Endodermal cell (in vitro differentiated cells): ENCODE data around the gene CNDP1. TPM values are rescaled to one million over a fixed set of nuclear protein-coding genes. Genes with fewer than 3 reads are reported as not detected.

Experiments
- DNase-seq: peaks from one replicate; pipeline ENCODE4 v3.0.0-alpha.2; 2017
- H3K27ac ChIP-seq: 2 replicates; pipeline ENCODE4 v1.5.1; 2013; ENCODE audit warnings: mild to moderate bottlenecking, low read depth, low read length, moderate library complexity
- H3K27me3 ChIP-seq: 2 replicates; pipeline ENCODE4 v1.6.1; 2013; ENCODE audit warnings: mild to moderate bottlenecking, low read length, moderate library complexity; ENCODE audit not compliant: insufficient read depth, control insufficient read depth, poor library complexity, severe bottlenecking
- H3K36me3 ChIP-seq: 2 replicates; pipeline ENCODE4 v1.7.0; 2013; ENCODE audit warnings: mild to moderate bottlenecking, low read length, moderate library complexity; ENCODE audit not compliant: control insufficient read depth, insufficient read depth
- H3K4me1 ChIP-seq: one replicate; pipeline ENCODE4 v1.7.0; 2013; ENCODE audit warnings: low read length; ENCODE audit not compliant: control insufficient read depth, insufficient read depth
- H3K4me3 ChIP-seq: 2 replicates; pipeline ENCODE4 v1.5.1; 2013; ENCODE audit warnings: mild to moderate bottlenecking, low read length, moderate library complexity
- H3K9ac ChIP-seq: 2 replicates; pipeline ENCODE4 v1.6.1; 2013; ENCODE audit warnings: mild to moderate bottlenecking, low read length, moderate library complexity; ENCODE audit not compliant: poor library complexity, severe bottlenecking; ENCODE audit errors: extremely low read depth
- H3K9me3 ChIP-seq: 2 replicates; pipeline ENCODE4 v1.6.1; 2013; ENCODE audit warnings: mild to moderate bottlenecking, low read length, moderate library complexity; ENCODE audit not compliant: control insufficient read depth
- H3K27ac Mint-ChIP-seq: 2 replicates; pipeline ENCODE4 v1.8.0; 2020; ENCODE audit warnings: mixed read lengths
- H3K27me3 Mint-ChIP-seq: 2 replicates; pipeline ENCODE4 v1.8.0; 2021; ENCODE audit warnings: mild to moderate bottlenecking, mixed read lengths; ENCODE audit not compliant: insufficient read depth
- H3K36me3 Mint-ChIP-seq: 2 replicates; pipeline ENCODE4 v1.8.0; 2020; ENCODE audit warnings: low read depth, mixed read lengths
- H3K4me1 Mint-ChIP-seq: 2 replicates; pipeline ENCODE4 v1.8.0; 2020; ENCODE audit warnings: mixed read lengths
- H3K4me3 Mint-ChIP-seq: 2 replicates; pipeline ENCODE4 v1.8.0; 2020; ENCODE audit warnings: mild to moderate bottlenecking, moderate library complexity, mixed read lengths
- H3K9me3 Mint-ChIP-seq: 2 replicates; pipeline ENCODE4 v1.8.0; 2020; ENCODE audit warnings: mild to moderate bottlenecking, mixed read lengths
- WGBS, 2 experiments: methylation state at CpG; one replicate each; pipeline versions ENCODE4 v1.1.5 to v1.1.7; 2013; ENCODE audit warnings: missing lambda C conversion rate in 2 of 2, mixed read lengths in 1 of 2; ENCODE audit not compliant: insufficient coverage in 1 of 2, insufficient read length in 1 of 2; 5-methylcytosine and 5-hydroxymethylcytosine counted together
- total RNA-seq, 2 donors: library from RNA; stranded (reverse); fragmentation: NEBNext Ultra II Directional in 1 of 2; extraction: Animal tissue kit (Norgen Biotek cat#: 25700) in 1 of 2; gene quantifications; 2 replicates in 1 of 2; 3 replicates in 1 of 2; pipeline ENCODE4 v1.2.1, GENCODE V29; 2021
- TF ChIP-seq, protein P1 (sequence below): fragments of 200-600 bp; sonication (generic); conservative IDR thresholded peaks from 2 replicates; pipeline ENCODE4 v1.5.0; 2021; ENCODE audit warnings: antibody characterized with exemption, mild to moderate bottlenecking

CNDP1 gene
- total RNA-seq, 2 donors from 2014 or later = 0.51 TPM; not detected in 1

DNA sequence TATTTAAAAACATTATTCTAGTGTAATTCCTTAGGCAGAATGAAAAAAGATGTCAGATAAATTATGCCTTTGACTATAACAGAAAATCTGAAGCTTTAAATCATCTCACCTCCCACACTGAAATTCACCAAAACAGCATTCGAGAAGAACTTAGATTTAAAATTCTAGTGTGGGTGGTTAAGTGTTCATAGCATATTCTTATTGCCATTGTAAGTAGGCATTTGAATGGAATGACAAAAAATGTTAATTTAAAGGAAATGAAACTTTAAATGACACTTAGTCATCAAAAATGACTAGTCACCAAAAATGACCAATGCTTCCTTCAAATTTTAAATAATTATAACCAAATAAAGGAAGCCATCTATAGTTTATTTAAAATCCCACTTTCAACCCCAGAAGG is 56.4 kb downstream of the CNDP1 start:
- Mint-ChIP-seq H3K27ac (no peak overlapping the region), H3K27me3 (peaks cover 37% of the 10 kb centered on the region), H3K4me1 (peaks cover 5% of the 10 kb centered on the region), H3K4me3 (no peak overlapping the region), H3K36me3 (peaks cover 8% of the 10 kb centered on the region), H3K9me3 (no peaks in the 10 kb centered on the region)
- TF ChIP-seq, protein P1, sequence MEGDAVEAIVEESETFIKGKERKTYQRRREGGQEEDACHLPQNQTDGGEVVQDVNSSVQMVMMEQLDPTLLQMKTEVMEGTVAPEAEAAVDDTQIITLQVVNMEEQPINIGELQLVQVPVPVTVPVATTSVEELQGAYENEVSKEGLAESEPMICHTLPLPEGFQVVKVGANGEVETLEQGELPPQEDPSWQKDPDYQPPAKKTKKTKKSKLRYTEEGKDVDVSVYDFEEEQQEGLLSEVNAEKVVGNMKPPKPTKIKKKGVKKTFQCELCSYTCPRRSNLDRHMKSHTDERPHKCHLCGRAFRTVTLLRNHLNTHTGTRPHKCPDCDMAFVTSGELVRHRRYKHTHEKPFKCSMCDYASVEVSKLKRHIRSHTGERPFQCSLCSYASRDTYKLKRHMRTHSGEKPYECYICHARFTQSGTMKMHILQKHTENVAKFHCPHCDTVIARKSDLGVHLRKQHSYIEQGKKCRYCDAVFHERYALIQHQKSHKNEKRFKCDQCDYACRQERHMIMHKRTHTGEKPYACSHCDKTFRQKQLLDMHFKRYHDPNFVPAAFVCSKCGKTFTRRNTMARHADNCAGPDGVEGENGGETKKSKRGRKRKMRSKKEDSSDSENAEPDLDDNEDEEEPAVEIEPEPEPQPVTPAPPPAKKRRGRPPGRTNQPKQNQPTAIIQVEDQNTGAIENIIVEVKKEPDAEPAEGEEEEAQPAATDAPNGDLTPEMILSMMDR = no peak
- H3K27ac ChIP-seq = no peak overlapping the region
- WGBS, 2 experiments = 100% methylated on average over 1 of the region's 1 CpG; no CpG with 5 or more reads in 1 of the 2 experiments
- H3K9me3 ChIP-seq = no peaks in the 10 kb centered on the region
- peaks cover 3% of the 10 kb centered on the region for H3K36me3 ChIP-seq
- H3K9ac ChIP-seq = no peak overlapping the region
- DNase-seq = no peak
- H3K27me3 ChIP-seq = peaks cover 11% of the 10 kb centered on the region
- H3K4me3 ChIP-seq = no peak overlapping the region
- no peaks in the 10 kb centered on the region for H3K4me1 ChIP-seq

DNA sequence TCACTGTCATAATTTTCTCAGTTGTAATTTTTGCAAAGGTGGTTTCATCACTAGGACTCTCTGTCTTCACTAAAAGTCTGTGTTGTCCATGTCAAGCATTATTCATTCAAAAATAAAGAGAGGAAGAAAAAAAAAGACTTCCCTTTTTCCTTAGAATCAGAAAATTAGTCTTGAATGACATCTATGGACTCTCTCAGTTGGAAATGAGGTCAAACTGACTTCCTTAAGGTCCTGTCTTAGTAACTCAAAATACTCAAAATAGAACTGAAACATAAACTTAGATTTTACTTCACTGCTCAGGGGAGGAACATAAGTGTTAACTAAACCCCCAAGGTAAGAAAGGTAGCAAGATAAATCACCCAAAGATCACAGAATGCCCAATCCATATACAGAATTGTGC is 61.1 kb downstream of the CNDP1 start:
- TF ChIP-seq, protein P1 = no peak
- no peaks in the 10 kb centered on the region for H3K9me3 Mint-ChIP-seq
- H3K9ac ChIP-seq = no peak overlapping the region

DNA sequence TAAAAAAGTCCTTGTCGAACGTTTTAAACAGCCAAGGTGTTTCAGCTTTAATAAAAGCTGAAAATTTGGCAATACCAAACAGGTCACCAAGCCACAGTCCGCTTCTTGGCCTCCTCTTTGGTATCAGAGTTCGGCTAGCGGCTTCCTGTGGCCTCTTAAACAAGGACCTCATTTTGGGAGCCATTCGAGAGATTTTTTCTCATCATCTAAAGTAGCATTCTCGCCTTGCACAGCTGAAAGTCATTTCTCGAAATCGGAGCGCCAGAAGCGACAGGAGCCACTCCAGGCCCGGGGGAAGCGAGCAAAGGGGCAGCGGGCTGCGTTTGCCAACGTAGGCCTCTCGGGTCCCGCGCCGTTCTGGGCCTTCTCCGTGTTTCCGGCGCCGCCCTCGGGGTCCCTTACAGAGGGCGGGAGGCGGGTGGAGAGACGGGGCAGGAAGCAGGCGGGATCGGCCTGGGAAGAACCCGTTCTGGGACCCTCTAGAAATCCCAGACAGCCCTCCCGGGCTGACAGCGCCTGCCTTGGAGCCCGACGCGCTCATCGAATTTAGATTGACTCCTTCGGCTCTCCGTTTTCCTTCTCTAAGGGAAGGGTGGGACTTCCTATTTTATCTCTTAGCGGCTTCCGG is 62.8 kb downstream of the CNDP1 start:
- no peaks in the 10 kb centered on the region for H3K27me3 ChIP-seq
- 2 to 13% methylated on average over 5 to 41 of the region's 41 CpGs for WGBS, 2 experiments
- no peaks in the 10 kb centered on the region for H3K9me3 ChIP-seq
- H3K9ac ChIP-seq = peak overlapping the region; percentile 92
- H3K36me3 ChIP-seq = peaks cover 5% of the 10 kb centered on the region
- H3K4me3 Mint-ChIP-seq = peak overlapping the region; percentile 86
- H3K9me3 Mint-ChIP-seq = no peaks in the 10 kb centered on the region
- no peaks in the 10 kb centered on the region for H3K4me1 ChIP-seq
- peaks cover 8% of the 10 kb centered on the region for H3K36me3 Mint-ChIP-seq
- peak overlapping the region; percentile 85 for H3K27ac ChIP-seq
- TF ChIP-seq, protein P1 = no peak
- peak overlapping the region; percentile 97 for H3K4me3 ChIP-seq
- peaks cover 5% of the 10 kb centered on the region for H3K27me3 Mint-ChIP-seq
- peaks cover 16% of the 10 kb centered on the region for H3K4me1 Mint-ChIP-seq
- DNase-seq = peak; percentile 84
- H3K27ac Mint-ChIP-seq = peak overlapping the region; percentile 96

More for the DNA sequence above, 61.1 kb downstream of the CNDP1 start:
- Mint-ChIP-seq H3K4me1 (peaks cover 16% of the 10 kb centered on the region), H3K27me3 (peaks cover 6% of the 10 kb centered on the region), H3K27ac (no peak overlapping the region), H3K4me3 (no peak overlapping the region), H3K36me3 (peaks cover 8% of the 10 kb centered on the region)
- no peak for DNase-seq
- H3K4me1 ChIP-seq = no peaks in the 10 kb centered on the region
- no peak overlapping the region for H3K27ac ChIP-seq
- peaks cover 5% of the 10 kb centered on the region for H3K36me3 ChIP-seq
- no peaks in the 10 kb centered on the region for H3K27me3 ChIP-seq
- no peaks in the 10 kb centered on the region for H3K9me3 ChIP-seq
- H3K4me3 ChIP-seq = peak overlapping the region; percentile 97
